Kidney glomerular epithelial cell (primary cell): ENCODE measurements around the gene PRSS50.
A peak's percentile ranks its signal among the peaks of the same experiment; 100 is the strongest.

Source experiments
- DNase-seq: peaks from one replicate; lab custom pipeline; 2025; lab: John Stamatoyannopoulos, UW

PRSS50 gene

GRCh38 chr3:46692566-46692990 is 25.1 kb downstream of the PRSS50 start:
- peak; percentile 72 for DNase-seq

- no peak for DNase-seq
Observed at GRCh38 chr3:46690798-46691197, 26.9 kb downstream of the PRSS50 start.

GRCh38 chr3:46685446-46685845 is 32.2 kb downstream of the PRSS50 start:
- no peak for DNase-seq

- DNase-seq: no peak
Observed at GRCh38 chr3:46684891-46685290, 32.8 kb downstream of the PRSS50 start.

GRCh38 chr3:46682974-46683373 is 34.7 kb downstream of the PRSS50 start:
- DNase-seq: no peak

- no peak for DNase-seq
Observed at GRCh38 chr3:46681856-46682540, 35.7 kb downstream of the PRSS50 start.

- DNase-seq: no peak
Observed at GRCh38 chr3:46681387-46681786, 36.3 kb downstream of the PRSS50 start.

- DNase-seq: no peak
Observed at GRCh38 chr3:46680298-46680826, 37.3 kb downstream of the PRSS50 start.

- no peak for DNase-seq
Observed at GRCh38 chr3:46679681-46680080, 38.0 kb downstream of the PRSS50 start.

GRCh38 chr3:46678280-46678679 is 39.4 kb downstream of the PRSS50 start:
- DNase-seq: no peak

- no peak for DNase-seq
Observed at GRCh38 chr3:46677411-46677726, 40.3 kb downstream of the PRSS50 start.

GRCh38 chr3:46676601-46677410 is 40.9 kb downstream of the PRSS50 start:
- no peak for DNase-seq

- DNase-seq: no peak
Observed at GRCh38 chr3:46675843-46676567, 41.7 kb downstream of the PRSS50 start.

GRCh38 chr3:46675426-46675825 is 42.2 kb downstream of the PRSS50 start:
- no peak for DNase-seq

- DNase-seq: no peak
Observed at GRCh38 chr3:46674031-46674845, 43.4 kb downstream of the PRSS50 start.

GRCh38 chr3:46673151-46674030 is 44.3 kb downstream of the PRSS50 start:
- no peak for DNase-seq

GRCh38 chr3:46672349-46672695 is 45.3 kb downstream of the PRSS50 start:
- no peak for DNase-seq

- DNase-seq: no peak
Observed at GRCh38 chr3:46671541-46672348, 45.9 kb downstream of the PRSS50 start.

GRCh38 chr3:46670891-46671427 is 46.7 kb downstream of the PRSS50 start:
- DNase-seq: no peak
